CD1c-positive myeloid dendritic cell (primary cell): ENCODE measurements around the gene RSRP1.

Experiments used
- DNase-seq: peaks from one replicate; pipeline ENCODE4 v3.0.0-alpha.2; 2016; ENCODE audit errors: extremely low spot score

Gene RSRP1

DNA sequence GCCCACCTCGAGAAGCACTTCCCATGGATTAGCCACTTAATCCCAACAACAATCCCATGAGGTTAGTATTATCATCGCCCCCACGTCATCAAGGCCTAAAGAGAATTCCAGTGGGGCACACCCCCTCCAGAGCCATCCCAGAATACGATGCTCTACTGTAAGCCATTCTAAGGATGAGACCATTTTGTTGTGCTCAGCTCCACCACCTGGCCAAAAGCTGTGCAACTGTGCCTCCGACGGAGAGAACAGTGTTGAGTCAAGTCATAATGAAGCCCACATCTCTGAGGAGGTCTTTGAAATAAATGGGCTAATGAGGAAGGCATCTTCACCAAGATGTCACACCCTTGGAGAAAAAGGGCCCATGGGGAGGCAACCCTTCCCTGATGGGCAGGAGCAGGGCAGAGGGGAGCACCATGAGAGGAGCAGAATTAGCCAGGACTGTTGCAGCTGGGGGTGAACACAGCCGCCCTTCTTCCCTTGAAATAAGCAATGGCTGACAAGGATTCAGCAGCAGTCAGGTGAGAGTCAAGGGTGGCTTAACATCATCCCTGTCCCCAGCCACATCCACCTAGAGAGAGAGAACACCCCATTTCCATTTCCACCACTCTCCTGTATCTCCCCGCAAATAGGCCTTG, 29.5 kb downstream of the RSRP1 start:
- DNase-seq, result no peak

GRCh38 chr1:25217015-25217414, 30.2 kb downstream of the RSRP1 start:
- DNase-seq, result peak; percentile 4

DNA sequence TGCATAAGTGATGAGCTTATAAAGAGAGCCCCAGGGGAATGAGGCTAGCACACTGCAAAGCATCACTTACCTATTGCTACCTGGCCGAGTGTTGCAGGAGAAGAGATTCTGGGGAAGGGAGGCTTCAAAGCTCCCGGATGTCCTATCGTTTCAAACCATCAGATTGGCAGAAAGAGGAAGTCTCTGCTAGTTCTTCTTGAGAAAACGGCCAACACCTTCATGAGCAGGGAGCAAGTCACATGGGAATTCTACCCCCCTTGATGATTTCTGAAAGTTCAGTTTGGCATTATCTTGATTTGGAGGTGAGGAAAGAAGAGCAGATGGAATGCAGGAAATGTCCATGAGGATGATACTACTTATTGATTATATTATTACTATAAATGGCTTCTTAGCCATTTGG, 31.1 kb downstream of the RSRP1 start:
- DNase-seq, result peak; percentile 17

GRCh38 chr1:25212725-25213124, 34.5 kb downstream of the RSRP1 start:
- DNase-seq, result no peak

- DNase-seq, result no peak
Observed at GRCh38 chr1:25210728-25211127, 36.5 kb downstream of the RSRP1 start.

DNA sequence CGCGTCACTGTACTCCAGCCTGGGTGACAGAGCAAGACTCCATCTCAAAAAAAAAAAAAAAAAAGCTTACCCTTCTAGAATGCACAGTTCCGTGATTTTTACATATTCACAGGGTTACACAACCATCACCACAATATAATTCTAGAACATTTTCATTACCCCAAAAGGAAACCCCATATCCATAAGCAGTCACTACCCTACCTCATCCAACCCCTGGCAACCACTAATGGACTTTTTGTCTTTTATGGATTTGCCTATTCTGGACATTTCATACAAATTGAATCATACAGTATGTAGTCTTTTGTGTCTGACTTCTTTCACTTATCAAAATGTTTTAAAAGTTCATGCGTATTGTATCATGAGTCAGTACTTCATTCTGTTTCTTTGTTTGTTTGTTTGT, 37.7 kb downstream of the RSRP1 start:
- DNase-seq, result no peak

DNA sequence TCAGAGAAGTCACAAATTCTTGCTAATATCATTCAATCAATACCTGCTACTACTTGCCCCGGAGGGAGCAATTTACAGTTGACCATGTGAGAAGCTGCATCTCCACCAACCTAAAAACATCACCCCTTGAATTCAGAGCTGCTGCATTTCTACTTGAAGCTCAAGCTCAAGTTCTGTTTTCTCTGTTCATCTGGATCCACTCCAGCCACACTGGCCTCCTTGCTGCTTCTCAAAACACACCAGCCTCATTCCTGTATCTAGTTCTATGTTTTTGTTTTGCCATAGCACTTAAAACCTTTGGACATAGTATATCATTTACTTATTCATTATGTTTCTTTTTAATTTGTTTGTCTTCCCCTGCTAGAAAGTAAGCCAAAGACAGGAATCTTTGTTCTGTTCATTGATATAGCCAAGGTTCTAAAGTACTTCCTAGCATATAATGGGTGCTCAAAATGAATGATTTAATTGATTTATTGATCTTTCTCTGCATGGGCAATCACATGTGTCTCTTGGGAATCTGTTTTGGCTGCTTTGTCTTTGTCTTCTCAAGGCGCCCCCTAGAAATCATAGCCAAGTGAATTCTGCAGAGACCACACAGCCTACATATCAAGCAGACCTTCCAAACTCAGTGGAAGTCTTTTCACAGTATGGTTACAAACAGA, 38.6 kb downstream of the RSRP1 start:
- no peak for DNase-seq

GRCh38 chr1:25208092-25208491, 39.2 kb downstream of the RSRP1 start:
- DNase-seq, result no peak

GRCh38 chr1:25206201-25206600, 41.1 kb downstream of the RSRP1 start:
- DNase-seq, result no peak

GRCh38 chr1:25205786-25206185, 41.5 kb downstream of the RSRP1 start:
- no peak for DNase-seq

GRCh38 chr1:25204797-25205480, 42.3 kb downstream of the RSRP1 start:
- peak; percentile 81 for DNase-seq

- no peak for DNase-seq
Observed at GRCh38 chr1:25201006-25201405, 46.2 kb downstream of the RSRP1 start.

GRCh38 chr1:25199819-25200620, 47.2 kb downstream of the RSRP1 start:
- DNase-seq, result no peak

DNA sequence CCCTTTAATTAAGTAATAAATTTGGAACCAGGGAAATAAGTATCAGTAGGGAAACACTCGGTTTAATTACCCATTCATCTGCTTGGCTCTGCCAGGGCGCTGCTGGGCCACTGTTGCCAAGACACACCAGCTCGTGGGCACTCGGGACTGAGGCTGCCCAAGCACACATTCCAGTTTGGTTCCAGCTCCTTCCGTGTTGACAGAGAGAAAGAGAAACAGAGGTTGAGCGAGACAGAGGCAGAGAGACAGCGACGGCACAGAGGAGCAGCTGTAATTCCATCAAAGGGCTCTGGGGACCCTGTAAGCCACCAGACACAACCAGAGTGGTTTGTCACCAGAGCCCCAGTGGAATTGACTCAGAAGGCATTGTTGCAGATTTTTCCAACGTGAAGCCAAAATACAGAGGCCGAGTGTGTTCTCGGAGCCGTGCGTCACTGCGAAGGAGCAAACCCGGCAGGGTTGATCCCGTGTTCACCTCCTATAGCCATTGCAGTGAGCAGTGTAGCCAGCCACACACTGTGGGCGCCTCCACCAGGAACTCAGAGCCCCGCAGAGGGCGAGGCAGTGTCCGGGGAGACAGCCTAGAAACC, 48.5 kb downstream of the RSRP1 start:
- no peak for DNase-seq

GRCh38 chr1:25197982-25198662, 49.1 kb downstream of the RSRP1 start:
- DNase-seq, result no peak

GRCh38 chr1:25197235-25197975, 49.8 kb downstream of the RSRP1 start:
- DNase-seq, result no peak

GRCh38 chr1:25196830-25197229, 50.4 kb downstream of the RSRP1 start:
- DNase-seq, result no peak

- DNase-seq, result no peak
Observed at GRCh38 chr1:25195835-25196234, 51.4 kb downstream of the RSRP1 start.

DNA sequence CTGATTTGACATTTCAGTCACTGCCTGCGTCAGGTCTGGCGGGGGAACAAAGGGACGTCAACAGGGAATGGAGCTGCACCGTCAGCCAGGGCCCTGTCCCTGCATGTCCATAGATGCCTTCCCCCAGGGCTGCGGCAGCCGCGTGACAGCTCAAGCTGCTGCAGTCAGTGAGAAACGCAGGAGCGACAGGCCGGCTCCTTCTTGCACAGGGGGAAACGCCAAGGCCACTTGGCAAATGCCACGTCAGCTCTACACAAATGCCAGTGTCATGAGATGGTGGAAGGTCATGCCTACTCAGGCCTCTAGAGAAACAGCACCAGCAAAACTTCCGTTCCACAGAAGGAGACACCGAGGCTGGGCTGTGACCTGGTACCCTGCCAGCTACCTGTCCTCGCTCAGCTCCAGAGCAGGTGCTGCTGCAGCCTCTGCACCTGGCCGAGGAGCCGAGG, 52.7 kb downstream of the RSRP1 start:
- no peak for DNase-seq

DNA sequence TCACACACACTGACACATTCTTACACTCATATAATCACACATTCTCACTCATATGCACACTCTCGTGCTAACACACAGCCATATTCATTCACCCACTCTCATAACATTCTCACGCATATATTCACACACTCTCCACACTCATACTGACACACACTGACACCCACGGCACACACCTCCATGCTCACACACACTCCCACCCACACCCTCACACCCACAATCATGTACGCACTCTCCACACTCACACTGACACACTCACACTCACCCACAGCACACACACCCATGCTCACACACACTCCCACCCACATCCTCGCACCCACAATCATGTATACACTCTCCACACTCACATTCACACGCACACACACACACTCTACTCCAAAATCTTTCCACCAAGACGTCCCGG, 53.2 kb downstream of the RSRP1 start:
- no peak for DNase-seq

DNA sequence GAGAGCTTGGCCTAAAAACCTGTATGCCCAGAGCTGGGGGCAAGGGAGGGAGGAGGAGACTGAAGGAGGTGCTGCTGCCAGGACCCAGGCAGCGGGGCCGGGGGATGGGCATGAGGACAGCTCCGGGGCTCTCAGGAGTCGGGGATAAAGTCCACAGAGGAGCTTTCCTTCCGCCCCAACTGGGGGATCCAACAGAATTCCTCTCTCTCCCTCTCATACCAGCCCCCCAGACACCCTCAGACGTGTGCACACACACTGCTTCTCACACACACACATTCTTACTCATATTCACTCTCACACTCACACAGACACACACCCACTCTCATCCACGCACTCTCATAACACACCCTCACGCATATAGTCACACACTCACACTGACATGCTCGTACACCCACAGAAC, 54.0 kb downstream of the RSRP1 start:
- DNase-seq, result no peak
